Measurements from ENCODE around the gene TEX14.
"Not testable (repeated sequence)": the region's sequence is repeated elsewhere in the genome, so short reads cannot be mapped to it uniquely, and the experiment has no call there.

Gene TEX14

DNA sequence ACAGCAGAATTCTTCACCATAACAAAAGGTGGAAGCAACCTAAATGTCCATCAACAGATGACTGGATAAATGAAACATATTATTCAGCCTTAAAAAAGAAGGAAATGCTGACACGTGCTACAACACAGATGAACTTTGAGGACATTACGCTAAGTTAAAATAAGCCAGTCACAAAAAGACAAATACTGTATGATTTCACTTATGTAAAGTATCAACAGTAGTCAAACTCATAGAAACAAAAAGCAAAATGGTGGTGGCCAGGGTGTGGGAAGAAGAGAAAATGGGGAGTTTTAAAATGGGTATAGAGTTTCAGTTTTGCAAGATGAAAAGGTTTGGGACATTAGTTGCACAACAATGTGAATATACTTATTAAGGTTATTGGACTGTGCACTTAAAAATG, 127.6 kb downstream of the TEX14 start:
- no peak for DNase-seq (ENCODE audit: low read depth)

DNA sequence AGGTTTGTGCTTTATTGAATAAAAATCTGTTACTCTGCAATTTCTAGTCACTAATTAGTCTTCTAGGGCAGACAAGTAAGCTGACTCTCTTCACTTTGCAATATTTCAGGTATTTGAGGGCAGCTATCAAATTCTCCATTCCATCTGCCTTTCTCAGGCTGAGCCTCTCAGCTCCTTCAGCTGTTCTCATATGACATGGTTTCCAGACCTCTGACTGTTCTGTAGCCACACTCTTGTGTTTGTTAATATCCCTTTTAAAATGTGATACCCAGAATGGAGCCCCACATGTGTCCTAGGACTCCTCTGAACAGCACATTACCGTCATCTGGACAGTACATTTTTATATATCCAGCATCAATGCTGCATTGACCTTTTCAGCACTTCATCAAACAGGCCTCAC, 131.3 kb downstream of the TEX14 start:
- DNase-seq (ENCODE audit: low read depth), result no peak

- DNase-seq (ENCODE audit: low read depth), result no peak
Observed at GRCh38 chr17:58557981-58558380, 133.9 kb downstream of the TEX14 start.

GRCh38 chr17:58556833-58557250, 135.0 kb downstream of the TEX14 start:
- DNase-seq (ENCODE audit: low read depth), result no peak

GRCh38 chr17:58555109-58555508, 136.7 kb downstream of the TEX14 start:
- not testable (repeated sequence) for DNase-seq (ENCODE audit: low read depth)

- no peak for DNase-seq (ENCODE audit: low read depth)
Observed at GRCh38 chr17:58541249-58541648, 150.6 kb downstream of the TEX14 start.

DNA sequence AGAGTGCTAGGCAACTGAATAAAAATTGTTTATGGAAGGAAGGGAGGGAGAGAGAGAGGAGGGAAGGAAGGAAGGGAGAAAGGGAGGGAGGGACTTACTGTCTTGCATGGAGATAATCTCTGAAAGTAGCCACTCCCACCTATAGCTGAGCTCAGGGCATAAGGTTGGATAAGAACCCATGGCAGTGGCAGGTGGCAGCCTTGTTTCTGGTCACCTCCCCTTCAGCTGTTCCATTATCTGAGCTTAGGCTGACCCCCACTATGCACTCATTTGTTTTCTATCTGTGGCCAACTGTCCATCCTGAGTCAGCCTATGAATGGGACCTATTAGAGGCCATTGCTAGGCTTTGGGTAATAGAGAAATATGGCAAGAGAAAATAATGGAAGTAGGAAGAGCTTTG, 152.1 kb downstream of the TEX14 start:
- no peak for DNase-seq (ENCODE audit: low read depth)

- no peak for DNase-seq (ENCODE audit: low read depth)
Observed at GRCh38 chr17:58538811-58539409, 152.9 kb downstream of the TEX14 start.

GRCh38 chr17:58537266-58537665, 154.6 kb downstream of the TEX14 start:
- DNase-seq (ENCODE audit: low read depth), result no peak

DNA sequence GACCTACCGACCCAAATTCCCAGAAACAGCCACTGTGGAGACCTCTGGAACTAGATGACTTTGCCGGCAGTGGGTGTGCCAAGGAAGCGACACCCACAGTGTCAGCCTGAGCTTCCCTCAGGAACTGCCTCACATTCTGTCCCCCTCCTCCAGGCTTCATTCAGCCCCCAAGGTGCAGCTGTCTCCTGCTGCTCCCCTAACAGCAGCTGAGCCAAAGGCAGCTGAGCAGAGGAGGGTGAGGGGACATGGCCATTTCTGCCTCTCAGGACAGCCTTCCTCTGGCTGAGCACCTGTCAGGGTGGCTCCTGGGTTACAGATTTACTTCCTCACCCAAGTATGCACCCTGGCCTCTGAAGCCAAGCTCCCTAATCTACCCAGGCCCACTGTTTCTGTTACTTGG, 155.3 kb downstream of the TEX14 start:
- no peak for DNase-seq (ENCODE audit: low read depth)

DNA sequence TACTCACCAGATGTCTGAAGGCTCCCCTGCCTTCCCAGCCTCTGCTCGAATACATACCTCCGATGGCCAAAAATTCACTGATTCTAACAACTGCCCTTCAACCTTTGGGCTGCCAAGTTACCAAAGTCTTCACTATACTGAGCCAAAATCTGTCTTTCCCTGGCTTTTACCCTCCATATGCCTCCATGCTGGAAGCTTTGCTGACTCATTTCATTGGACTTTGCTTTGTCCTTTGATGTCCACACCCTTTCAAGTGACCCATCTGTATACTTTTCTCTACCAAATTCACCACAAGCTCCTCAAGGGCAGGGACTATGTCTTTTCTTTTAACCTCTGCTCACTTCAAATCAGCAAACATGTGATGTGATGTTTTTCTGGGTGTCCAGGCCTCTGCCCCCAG, 156.4 kb downstream of the TEX14 start:
- DNase-seq (ENCODE audit: low read depth), result no peak

- DNase-seq (ENCODE audit: low read depth), result no peak
Observed at GRCh38 chr17:58534901-58535421, 156.9 kb downstream of the TEX14 start.

GRCh38 chr17:58534331-58534730, 157.5 kb downstream of the TEX14 start:
- DNase-seq (ENCODE audit: low read depth), result no peak

DNA sequence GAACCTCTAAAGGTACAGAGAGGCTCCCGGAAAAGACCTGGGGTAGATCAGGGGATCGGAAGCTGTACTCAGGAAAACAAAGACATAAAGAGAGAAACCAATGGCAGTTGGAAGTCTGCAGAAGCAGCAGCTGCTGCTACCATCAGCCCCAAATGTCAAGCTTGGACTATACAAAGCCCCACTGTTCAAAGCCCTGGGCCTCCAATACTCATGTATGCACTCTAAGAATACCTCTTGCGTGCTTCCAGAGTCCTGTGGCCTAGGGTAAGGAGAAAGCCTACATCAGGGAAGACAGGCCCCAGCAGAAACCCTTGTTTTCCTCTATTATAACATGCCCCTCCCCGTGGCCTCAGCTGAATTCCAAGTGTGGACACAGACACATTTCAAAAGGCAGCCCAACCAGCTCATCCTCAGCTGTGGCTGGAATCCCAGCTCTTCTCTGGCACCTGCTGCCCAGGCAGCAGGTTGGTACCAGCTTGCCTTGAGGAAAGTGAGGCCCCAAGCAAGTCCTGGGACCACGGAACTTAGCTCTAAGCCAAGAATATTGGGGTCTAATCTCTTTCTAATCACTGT, 158.1 kb downstream of the TEX14 start:
- no peak for DNase-seq (ENCODE audit: low read depth)

DNA sequence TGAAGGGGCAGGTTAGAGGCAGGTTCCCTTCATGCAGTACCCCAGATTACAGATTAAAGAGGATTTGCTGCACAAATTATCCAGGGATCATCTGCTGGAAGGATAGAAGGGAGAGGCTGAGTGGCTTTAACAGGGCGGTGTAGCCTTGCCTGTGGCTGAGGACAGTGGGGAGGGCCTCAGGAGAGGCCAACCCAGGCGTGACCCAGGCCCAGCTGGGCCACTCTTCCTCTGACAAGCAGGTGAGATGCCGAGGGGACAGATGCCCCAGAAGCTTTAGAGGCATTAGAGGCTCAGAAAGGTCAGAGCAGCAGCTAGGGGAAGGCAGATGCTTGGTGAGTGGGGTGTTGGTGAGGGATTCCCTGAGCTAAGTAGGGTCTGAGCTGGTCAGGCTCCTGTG, 159.3 kb downstream of the TEX14 start:
- no peak for DNase-seq (ENCODE audit: low read depth)

- DNase-seq (ENCODE audit: low read depth), result peak; percentile 43
Observed at GRCh38 chr17:58531661-58532554, 159.9 kb downstream of the TEX14 start.

GRCh38 chr17:58531122-58531521, 160.7 kb downstream of the TEX14 start:
- DNase-seq (ENCODE audit: low read depth), result no peak

DNA sequence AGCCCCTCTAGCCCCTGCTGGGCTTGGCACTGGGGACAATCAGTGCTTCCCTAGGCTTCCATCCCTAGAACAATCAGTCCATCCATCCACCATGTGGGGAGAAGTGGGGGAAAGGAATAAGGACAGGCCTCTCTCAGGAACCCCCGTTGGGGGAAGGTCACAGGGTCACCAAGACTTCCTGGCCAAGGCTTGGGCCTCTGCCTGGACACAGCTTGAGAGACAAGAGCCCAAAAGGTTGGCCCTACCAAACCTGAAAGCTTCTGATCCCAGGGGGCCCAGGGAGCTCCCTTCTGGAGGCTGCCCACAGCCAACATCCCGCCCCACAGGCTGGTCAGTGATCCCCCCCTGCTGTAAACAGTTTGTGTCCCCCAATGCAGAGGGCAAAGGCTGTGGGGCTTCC, 161.2 kb downstream of the TEX14 start:
- DNase-seq (ENCODE audit: low read depth), result no peak

DNA sequence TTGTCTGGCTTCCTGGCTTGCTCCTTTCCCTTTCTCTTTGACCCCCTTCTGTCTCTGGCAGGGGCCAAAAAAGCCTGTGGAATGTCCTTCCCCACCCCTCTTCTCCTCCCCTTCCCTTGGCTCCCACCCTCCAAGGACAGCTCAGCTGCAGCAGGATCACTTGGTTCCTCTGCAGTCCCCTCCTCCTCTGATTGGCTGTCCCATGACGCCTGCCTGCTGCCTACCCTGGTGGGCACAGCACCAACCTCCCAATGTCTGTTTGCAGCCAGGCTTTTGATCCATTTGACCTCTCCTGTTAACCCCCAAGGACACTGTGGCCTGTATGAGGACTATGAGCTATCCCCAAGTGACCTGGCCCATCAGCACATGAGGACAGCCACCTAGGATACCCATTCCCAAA, 162.6 kb downstream of the TEX14 start:
- DNase-seq (ENCODE audit: low read depth), result no peak

DNA sequence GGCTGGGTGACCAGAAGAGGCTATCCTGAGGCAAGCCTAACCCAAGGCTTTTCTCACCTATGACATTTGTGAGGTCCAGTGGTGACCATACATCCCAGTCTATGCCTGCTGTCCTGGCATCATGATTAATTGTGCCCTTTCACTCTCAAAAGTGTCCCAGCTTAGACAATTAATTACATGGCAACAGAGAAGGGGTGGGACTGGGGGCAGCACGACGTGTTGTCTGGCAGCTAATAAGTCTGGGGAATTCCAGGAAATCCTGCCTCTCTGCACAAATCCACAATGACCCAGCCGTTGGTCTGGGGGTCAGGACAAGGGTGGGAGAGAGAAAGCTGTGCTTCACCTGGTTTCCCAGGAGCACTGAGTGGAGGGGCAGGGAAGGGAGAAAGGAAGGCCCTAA, 163.4 kb downstream of the TEX14 start:
- DNase-seq (ENCODE audit: low read depth), result no peak

DNA sequence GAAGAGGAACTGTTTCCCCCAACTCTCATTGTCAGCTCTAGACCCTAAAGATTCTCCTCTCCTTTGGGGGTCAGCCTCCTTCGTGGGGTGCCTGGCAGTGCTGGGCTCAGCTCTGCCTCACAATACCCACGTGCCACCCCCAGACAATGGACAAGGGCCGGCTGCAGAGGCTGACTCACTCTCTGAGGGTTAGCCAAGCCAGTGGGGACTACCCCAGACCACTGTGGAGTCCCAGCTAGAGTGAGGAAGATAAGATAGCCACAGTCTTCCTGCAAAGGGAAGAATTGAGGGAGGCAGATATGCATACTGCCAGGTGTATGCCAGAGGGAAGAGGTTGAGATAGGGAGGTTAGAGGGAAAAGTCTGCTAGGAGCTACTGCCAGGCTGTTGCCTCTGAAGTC, 163.9 kb downstream of the TEX14 start:
- DNase-seq (ENCODE audit: low read depth), result no peak

DNA sequence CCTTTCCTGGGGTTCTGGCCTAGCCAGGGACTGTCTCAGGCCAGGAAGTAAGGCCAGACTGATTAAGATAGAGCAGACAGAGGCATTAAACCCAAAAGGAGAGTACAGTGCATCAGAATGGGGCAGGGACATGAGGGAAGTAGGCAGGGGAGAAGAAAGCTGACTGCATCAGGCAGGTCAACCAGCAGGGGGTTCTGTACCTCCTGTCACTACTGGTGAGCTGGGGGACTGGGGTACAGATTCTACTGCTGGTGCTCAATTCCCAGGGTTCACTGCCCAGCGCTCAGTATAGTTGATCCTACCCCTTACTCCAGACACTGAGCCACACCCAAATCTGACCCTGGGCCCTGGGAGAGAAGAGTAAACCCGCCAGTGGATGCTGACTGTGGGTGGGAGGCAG, 164.5 kb downstream of the TEX14 start:
- DNase-seq (ENCODE audit: low read depth), result no peak

- no peak for DNase-seq (ENCODE audit: low read depth)
Observed at GRCh38 chr17:58525239-58525638, 166.6 kb downstream of the TEX14 start.

Measured in T follicular helper cell (primary cell).